SW 1271 (cell line): Measurements from ENCODE around the gene ZDHHC23.
A peak's percentile ranks its signal among the peaks of the same experiment; 100 is the strongest.

ENCODE experiments used
- DNase-seq, 2 experiments: peaks; one replicate each; lab custom pipeline; 2025; lab: John Stamatoyannopoulos, UW

Gene ZDHHC23

GRCh38 chr3:113947372-113948014 lies at the start of gene ZDHHC23:
Gene ZDHHC23, plus strand, starts transcription at chr3:113948013. Its CDS starts 790 bp downstream, at chr3:113948803.
- DNase-seq, result peak; percentile 25 to 66

DNA sequence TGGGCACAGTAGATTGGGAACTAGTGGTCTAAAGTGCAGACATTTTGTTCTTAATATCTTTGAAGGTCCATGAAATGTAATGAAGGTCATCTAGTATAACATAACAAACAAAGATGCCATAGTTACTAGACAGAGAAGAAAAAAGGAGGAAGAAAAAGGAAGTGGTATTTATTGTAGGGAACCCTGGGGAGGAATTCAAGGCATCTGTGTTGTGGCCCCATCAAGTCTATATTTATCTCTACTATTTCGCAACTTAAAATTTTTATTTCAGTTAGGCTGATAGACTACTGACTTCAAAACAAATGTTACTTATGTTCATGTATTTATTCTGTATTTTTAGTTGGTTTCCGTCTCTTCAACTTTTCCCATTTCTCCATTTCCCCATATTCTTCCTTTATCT lies 48.9 kb upstream of the ZDHHC23 start:
- DNase-seq, result peak in 1 of 2 experiments; percentile 17

- no peak for DNase-seq
Measured at GRCh38 chr3:113906568-113907140, 41.2 kb upstream of the ZDHHC23 start.

DNA sequence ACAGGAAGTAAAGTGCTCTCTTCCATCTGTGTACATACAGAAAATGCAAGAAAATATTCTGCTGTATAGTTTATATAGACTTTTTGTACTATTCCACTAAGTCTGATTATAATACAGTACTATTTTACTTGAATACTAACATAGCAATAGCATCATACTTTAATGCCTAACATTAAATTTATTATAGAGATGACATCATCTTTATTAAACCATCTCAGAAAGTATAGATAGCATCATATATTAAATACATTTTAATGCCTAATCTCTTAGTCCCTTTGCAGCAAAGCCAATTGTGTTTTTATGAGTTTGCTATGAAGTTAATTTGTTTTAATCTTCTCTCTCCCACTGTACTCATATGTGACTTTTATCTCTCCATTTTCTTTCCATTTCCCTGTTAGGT lies 39.7 kb upstream of the ZDHHC23 start:
- DNase-seq, result no peak

GRCh38 chr3:113910966-113911365 lies 36.8 kb upstream of the ZDHHC23 start:
- no peak for DNase-seq

DNA sequence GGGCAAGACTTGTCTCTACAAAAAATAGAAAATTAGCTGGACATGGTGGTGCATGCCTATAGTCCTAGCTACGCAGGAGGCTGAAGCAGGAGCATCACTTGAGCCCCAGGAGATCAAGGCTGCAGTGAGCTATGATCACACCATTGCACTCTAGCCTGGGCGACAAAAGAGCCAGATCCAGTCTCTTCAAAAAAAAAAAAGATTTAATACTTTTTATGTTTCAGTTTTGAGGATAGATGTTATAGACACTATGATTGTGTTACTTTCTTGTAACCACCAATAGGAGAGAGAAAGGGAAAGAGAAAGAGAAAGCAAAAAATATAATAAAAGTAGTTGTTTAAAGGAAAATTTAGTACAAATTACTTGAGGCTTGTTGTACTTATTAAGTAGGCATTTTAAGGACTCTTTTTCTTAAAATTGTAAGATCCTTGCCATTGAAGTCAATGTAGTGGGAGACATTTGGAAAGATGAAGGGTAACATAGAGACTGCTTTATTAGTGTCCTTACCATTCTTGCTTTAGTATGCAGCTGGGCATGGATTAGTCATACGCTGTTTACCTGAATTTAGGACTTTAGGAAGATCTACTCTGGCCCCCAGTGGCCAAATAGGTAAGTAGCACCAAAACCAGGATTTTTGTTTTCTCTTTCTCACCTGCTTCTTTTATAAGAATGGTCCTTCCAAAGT lies 35.1 kb upstream of the ZDHHC23 start:
- DNase-seq, result peak; percentile 35 to 63

DNA sequence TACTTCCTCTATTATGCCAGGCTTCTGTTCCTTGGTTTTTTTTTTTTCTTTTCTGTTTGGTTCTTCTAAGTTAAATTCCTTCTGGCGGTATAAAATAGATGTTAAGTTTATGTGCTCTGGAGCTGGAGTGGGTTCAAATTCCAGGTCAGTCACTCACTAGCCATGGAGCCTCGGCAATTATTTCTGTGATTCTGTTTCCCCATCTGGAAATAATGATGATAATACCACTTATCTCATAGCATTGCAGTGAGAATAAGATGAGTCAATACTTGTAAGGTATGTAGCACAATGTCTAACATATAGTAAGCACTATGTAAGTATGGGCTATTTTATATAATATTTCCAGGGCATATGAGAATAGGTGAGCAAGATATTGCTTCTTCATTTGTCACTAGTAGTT lies 33.2 kb upstream of the ZDHHC23 start:
- no peak for DNase-seq

GRCh38 chr3:113927556-113927955 lies 20.3 kb upstream of the ZDHHC23 start:
- DNase-seq, result no peak

DNA sequence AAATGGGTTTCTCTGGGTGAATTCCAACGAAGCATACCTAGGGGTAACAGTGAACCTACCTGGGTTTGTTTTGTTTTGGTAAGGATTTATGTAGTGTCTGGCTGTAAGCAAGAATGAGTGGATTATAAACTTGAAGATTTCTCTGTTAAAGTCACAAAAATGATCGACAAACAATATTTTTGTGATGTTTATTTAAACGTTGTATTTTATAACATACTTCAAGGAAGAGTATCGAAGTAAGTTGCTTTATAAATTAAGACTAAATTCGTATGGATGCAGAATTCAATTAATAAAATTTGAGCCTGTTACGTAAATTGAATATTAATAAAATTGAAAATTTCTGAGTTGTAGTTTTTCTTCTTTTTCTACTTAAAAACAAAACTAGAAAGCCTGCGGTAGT lies 982 bp upstream of the ZDHHC23 start:
- DNase-seq, result no peak

GRCh38 chr3:113948015-113948917 lies 453 bp downstream of the ZDHHC23 start:
- DNase-seq, result peak in 1 of 2 experiments; percentile 21

GRCh38 chr3:113952921-113953320 lies 5.1 kb downstream of the ZDHHC23 start:
- no peak for DNase-seq

DNA sequence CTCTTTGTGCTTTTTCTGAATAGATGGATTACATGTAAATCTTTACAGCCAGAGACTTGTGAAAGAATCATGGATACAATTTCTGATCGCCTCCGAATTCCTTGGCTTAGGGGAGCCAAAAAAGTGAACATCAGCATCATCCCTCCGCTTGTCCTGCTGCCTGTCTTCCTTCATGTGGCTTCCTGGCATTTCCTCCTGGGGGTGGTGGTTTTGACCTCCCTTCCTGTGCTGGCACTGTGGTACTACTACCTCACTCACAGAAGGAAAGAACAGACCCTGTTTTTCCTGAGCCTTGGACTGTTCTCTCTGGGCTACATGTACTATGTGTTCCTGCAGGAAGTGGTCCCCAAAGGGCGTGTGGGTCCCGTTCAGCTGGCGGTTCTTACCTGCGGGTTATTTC lies 5.9 kb downstream of the ZDHHC23 start:
- DNase-seq, result no peak

GRCh38 chr3:113954091-113954685 lies 6.4 kb downstream of the ZDHHC23 start:
- DNase-seq, result no peak

GRCh38 chr3:113963879-113964278 lies 16.1 kb downstream of the ZDHHC23 start:
- no peak for DNase-seq

- DNase-seq, result no peak
Measured at GRCh38 chr3:113966172-113966571, 18.4 kb downstream of the ZDHHC23 start.

DNA sequence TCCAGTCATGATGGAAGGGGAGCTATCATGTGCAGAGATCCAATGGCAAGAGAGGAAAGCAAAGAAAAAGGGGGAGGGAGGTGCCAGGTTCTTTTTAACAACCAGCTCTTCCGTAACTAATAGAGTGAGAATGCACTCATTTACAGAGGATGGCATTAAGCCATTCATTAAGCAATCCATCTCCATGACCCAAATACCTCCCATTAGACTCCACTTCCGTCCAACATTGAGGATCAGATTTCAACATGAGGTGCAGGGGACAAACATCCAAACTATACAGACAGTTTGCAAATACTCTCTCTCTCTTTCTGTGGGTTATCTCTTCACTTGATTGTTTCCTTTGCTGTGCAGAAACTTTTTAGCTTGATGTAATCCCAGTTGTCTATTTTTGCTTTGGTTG lies 21.2 kb downstream of the ZDHHC23 start:
- no peak for DNase-seq

DNA sequence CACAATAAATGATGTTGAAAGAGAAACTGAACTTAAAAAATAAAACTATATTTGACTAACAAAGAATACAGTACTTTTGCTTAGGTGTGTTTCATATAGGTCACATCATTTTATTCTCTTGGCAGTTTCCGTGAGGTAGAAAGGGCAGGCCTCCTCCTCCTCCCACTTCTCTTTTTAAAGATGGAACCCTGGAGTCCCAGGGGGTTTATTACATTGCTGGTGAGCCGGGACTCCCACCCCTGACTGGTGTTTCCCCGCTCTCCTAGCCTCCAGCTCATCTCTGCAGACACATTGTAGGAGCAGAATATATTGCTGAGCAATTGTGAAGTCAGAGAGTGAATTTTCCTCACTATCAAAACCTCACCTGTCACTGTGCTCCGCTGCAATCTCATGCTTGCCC lies 30.0 kb downstream of the ZDHHC23 start:
- DNase-seq, result no peak

DNA sequence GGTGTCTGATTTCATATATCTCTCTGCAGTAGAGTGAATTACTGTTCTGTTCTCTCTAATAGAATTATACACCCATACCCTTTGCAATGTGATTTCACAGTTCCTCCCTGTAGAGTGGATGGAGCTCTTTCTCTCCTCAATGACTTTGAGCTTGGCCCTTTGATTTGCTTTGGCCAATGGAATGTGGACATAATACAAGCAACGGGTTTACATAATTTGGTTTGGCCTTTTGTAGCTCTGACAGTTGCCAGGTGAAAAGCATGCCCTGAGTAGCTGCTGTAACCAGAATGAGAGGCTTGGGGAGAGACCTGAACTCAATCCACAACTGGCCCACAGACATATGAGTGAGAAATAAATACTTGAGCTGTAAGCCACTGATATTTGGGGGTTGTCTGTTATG lies 32.1 kb downstream of the ZDHHC23 start:
- DNase-seq, result no peak

- no peak for DNase-seq
Measured at GRCh38 chr3:113981803-113982202, 34.0 kb downstream of the ZDHHC23 start.

- DNase-seq, result no peak
Measured at GRCh38 chr3:113983544-113983943, 35.7 kb downstream of the ZDHHC23 start.

DNA sequence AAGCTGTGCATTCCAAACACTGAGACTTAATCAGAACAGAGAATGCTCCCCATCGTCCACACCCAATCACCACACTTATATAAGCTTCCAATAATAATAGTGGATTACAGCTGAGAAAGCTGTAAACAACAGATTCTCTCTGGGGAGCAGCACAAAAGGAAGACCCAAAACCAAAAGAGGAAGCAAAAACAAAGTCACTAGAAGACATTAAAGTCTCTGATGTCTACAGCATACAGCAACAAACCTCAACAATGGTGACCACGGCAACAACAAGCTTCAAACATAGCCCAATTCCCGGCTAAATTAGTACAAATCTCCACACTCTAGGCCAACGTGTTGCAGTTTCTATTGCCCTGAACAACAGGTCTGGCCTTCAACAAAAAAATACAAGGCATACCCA lies 37.7 kb downstream of the ZDHHC23 start:
- DNase-seq, result no peak

DNA sequence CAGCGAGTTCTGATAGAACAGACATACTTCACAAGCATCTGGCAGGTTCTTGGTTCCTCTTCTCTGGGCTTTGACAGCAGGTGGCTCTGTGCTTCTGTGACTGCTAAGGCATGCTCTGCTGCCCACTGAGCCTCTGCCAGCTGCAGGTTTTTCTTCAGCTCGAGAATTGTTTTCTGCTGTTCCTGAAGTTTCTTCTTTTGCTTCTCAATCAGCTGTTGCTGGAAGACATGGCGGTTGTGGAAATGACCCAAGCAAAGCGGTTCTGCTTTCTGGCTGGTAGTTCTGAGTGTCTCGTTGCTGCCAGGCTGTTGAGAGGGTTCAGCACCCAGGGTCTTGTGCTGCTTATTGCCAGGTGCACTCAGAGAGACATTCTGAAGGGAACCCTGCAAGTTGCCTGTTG lies 57.7 kb downstream of the ZDHHC23 start:
- no peak for DNase-seq
